ENCODE results near the gene TMEM150B. TPM values are rescaled to one million over a fixed set of nuclear protein-coding genes. Genes with fewer than 3 reads are reported as not detected.

TMEM150B gene
- total and polyA plus RNA-seq, 2 of the 13 experiments (the other 11 are each of a cell fraction or from before 2014, with no cell fraction given), result 1.3 to 1.8 TPM

GRCh38 chr19:55339105-55339888 is 14.2 kb upstream of the TMEM150B start, which contains the start of gene KMT5C (continued):
- TF ChIP-seq MXD3 (CRISPR knock-in tag; IDR thresholded peaks at IDR 0.05) (no peak), ZNF382 (CRISPR knock-in tag; IDR thresholded peaks at IDR 0.05; ENCODE audit: borderline replicate concordance) (no peak), ZNF207 (IDR thresholded peaks at IDR 0.05; ENCODE audit: borderline replicate concordance) (no peak), ZFP36L2 (CRISPR knock-in tag; IDR thresholded peaks at IDR 0.05) (no peak), FIP1L1 (IDR thresholded peaks at IDR 0.05; ENCODE audit: borderline replicate concordance, insufficient read depth, low read depth, low read length) (no peak), SP5 (CRISPR knock-in tag; IDR thresholded peaks at IDR 0.05; ENCODE audit: borderline replicate concordance, low read depth) (peak; percentile 57; the same call in 1 of the 2 replicates), MED1 (CRISPR knock-in tag; IDR thresholded peaks at IDR 0.05) (peak; percentile 7; the same call in 1 of the 2 replicates), BCLAF1 (IDR thresholded peaks at IDR 0.05) (no peak), HNF1B (CRISPR knock-in tag; IDR thresholded peaks at IDR 0.05) (no peak), ZBTB8A (CRISPR knock-in tag; IDR thresholded peaks at IDR 0.05; ENCODE audit: borderline replicate concordance, low read depth) (no peak), ZNF605 (CRISPR knock-in tag; IDR thresholded peaks at IDR 0.05) (no peak), DMTF1 (CRISPR knock-in tag; IDR thresholded peaks at IDR 0.05) (no peak), ATF7 (IDR thresholded peaks at IDR 0.05) (no peak), ATF7 (CRISPR knock-in tag; IDR thresholded peaks at IDR 0.05) (no peak), AKNA (CRISPR knock-in tag; IDR thresholded peaks at IDR 0.05; ENCODE audit: borderline replicate concordance) (no peak), ZZZ3 (CRISPR knock-in tag; IDR thresholded peaks at IDR 0.05; ENCODE audit: borderline replicate concordance) (no peak), KDM6A (CRISPR knock-in tag; IDR thresholded peaks at IDR 0.05; ENCODE audit: low read depth) (no peak)

Data from HepG2 (cell line).